Astrocyte of the cerebellum (primary cell): ENCODE data around the gene C1QL4.
A peak's percentile ranks its signal among the peaks of the same experiment; 100 is the strongest.

Source experiments
- DNase-seq: peaks from one replicate; pipeline ENCODE4 v3.0.0-alpha.2; 2011; ENCODE audit warnings: low read depth
- H3K4me3 ChIP-seq: 2 replicates; pipeline ENCODE4 v1.5.1; 2011; ENCODE audit warnings: mild to moderate bottlenecking, low read depth, low read length, moderate library complexity
- in situ Hi-C: cut with HindIII; loops from 2 replicates; pipeline ENCODE4 v1.10.0; 2017; ENCODE audit warnings: low sequenced_read_pairs
- TF ChIP-seq, protein P1 (sequence below): IDR thresholded peaks from 2 replicates; pipeline ENCODE4 v1.5.1; 2012; ENCODE audit warnings: low read length, low read depth, moderate library complexity, mild to moderate bottlenecking; ENCODE audit errors: missing control alignments

Gene C1QL4

DNA sequence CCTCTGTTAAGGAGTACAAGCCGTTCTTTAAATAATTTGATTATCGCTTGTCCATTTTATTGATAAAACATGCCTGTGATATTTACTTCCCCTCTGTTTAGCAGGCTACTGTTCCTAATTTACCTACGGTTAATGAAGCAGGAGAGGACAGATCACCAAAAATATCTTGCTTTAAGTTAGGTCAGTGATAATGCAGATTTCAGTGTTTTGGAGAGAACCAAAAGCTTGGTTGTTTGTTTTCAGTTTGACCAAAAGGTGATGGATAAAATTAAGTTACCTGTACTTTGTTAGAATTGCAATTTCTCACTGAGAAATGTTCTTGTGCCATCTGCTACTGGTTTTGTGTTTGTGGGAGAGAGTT is 31.2 kb upstream of the C1QL4 start:
- TF ChIP-seq, protein P1, sequence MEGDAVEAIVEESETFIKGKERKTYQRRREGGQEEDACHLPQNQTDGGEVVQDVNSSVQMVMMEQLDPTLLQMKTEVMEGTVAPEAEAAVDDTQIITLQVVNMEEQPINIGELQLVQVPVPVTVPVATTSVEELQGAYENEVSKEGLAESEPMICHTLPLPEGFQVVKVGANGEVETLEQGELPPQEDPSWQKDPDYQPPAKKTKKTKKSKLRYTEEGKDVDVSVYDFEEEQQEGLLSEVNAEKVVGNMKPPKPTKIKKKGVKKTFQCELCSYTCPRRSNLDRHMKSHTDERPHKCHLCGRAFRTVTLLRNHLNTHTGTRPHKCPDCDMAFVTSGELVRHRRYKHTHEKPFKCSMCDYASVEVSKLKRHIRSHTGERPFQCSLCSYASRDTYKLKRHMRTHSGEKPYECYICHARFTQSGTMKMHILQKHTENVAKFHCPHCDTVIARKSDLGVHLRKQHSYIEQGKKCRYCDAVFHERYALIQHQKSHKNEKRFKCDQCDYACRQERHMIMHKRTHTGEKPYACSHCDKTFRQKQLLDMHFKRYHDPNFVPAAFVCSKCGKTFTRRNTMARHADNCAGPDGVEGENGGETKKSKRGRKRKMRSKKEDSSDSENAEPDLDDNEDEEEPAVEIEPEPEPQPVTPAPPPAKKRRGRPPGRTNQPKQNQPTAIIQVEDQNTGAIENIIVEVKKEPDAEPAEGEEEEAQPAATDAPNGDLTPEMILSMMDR: no peak
- DNase-seq: no peak
- H3K4me3 ChIP-seq: peak overlapping the region; percentile 64
- in situ Hi-C loops: loop anchor here (5.0 kb wide), 3 partner anchors 49 to 139 kb away; partner anchors contain the start of gene TUBA1C

DNA sequence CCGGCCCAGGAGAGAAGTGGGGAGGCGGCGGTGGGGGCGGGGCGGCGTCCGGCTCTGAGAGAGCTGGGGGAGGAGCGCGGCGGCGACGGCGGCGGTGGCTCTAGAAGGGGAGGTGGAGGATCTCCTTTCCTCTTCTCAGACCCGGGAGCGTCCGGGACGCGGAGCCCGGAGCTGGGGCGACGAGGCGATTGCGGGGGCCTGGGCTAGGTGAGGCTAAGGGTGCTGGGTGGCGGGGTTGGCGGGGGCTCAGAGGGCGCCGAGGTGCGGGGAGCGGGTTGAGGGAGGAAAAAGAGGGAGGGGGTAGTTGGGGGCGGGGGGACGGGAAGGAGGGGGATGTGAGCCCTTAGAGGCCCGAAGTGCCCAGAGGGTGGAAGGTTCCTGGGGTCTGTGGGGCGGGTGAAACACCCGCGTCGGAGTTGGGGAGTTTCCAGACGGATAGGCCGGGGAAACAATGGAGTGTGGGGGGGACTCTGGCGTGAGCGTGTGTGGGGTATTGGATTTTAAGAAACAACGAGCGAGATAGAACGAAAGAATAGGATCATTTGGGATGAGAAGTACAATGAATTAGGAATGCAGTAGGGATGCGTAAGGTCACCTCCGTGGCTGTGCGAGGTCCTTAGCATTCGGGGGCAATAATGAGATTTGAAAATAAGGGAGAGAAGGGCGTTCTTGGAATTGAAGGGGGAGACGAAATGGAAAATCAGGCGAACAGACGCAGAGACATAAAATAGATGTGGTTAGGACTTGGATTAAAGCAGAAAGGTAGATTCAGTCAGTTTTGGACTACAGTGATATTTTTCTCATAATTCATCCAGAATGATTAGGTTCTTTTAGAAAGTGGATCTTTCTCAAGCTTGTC is 30.6 kb upstream of the C1QL4 start, which contains the start of gene SPATS2:
TSS of gene SPATS2 (plus strand) at position 82 of the 859 bp plus-strand sequence. CDS start 93,551 bp downstream, outside the sequence.
- TF ChIP-seq, protein P1: no peak
- H3K4me3 ChIP-seq: peak within 1 kb of the TSS; percentile 64
- DNase-seq: no peak
- in situ Hi-C loops: loop anchor here (5.0 kb wide), 3 partner anchors 50 to 140 kb away; partner anchors contain the start of gene TUBA1C

DNA sequence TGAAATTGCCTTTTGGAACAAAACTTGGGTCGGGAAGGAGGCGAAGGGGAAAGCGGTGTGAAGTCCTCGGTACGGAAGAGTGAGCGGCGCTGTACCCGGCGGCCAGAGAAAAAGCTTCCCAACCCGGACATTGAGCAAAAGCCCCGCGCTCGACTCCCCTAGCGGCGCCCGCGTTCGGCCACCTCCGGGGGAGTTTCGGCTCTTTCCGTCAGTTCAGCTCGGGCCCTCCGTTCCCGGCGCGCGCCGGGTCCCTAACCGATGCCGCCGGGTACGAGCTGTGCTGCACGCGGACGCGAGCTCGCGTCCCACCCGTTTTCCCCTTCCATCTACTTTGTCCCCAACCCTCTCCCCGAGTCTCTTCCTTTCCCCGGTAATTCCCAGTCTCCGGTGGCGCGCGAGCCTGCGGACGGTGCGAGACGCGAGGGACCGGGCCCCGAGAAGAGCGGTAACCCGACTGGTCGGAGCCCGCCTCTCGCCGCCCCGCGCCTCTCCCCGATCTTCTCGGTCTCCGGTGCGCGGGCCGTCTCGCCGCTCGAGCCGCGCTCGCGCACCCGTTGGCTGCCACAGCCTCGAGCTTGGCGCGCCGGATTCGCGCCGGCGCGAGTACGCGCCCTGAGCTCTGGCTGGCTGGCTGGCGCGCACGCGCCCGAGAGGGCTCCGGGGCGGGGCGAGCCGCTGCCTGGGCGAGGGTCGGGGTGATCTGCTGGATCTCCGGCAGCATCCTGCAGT is 29.8 kb upstream of the C1QL4 start:
- TF ChIP-seq, protein P1: no peak
- in situ Hi-C loops: loop anchor here (5.0 kb wide), 3 partner anchors 50 to 140 kb away; partner anchors contain the start of gene TUBA1C
- H3K4me3 ChIP-seq: peak overlapping the region; percentile 64
- DNase-seq: peak; percentile 84

DNA sequence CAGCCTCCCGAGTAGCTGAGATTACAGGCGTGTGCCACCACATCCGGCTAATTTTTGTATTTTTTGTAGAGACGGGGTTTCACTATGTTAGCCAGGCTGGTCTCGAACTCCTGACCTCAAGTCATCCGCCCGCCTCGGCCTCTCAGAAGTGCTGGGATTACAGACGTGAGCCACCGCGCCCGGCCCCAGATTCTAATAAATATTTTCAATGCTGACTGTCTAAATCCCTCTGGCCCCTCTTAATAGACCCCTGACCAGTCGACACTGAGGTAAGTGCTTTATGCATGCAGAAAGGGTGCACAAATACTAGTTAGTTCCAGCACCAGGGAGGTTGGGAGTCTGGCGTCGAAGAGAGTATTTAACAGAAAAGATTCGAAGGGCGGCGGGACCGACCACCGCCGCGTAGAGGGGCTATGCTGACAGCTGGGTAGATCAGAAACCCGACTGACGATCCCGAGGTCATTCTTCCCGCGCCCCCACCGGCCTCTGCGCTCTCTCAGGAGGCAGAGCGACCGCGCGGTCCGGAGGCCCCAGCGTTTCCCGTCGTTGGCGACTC is 29.2 kb upstream of the C1QL4 start:
- H3K4me3 ChIP-seq: peak overlapping the region; percentile 64
- TF ChIP-seq, protein P1: no peak
- DNase-seq: no peak
- in situ Hi-C loops: loop anchor here (5.0 kb wide), 3 partner anchors 51 to 141 kb away; partner anchors contain the start of gene TUBA1C

DNA sequence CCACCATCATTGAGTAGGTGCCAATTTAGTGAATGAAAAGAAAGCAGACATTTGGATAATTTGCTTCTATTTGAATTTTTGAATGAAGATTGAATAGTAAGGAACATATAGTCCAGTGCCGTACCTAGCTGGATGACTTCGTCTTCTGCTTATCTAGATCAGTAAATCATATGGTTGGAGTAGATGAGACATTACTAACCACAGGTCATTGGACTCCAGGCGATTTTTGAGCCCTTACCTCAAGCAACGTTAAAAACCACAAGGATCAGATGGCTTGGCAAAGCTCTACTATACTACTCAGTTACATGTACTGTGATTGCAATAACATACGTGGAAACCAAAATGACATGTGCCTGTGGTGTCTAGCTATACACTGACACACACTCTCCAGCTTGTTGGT is 28.6 kb upstream of the C1QL4 start:
- in situ Hi-C loops: loop anchor here (5.0 kb wide), 3 partner anchors 52 to 142 kb away; partner anchors contain the start of gene TUBA1C
- H3K4me3 ChIP-seq: no peak overlapping the region
- TF ChIP-seq, protein P1: no peak
- peak; percentile 62 for DNase-seq

DNA sequence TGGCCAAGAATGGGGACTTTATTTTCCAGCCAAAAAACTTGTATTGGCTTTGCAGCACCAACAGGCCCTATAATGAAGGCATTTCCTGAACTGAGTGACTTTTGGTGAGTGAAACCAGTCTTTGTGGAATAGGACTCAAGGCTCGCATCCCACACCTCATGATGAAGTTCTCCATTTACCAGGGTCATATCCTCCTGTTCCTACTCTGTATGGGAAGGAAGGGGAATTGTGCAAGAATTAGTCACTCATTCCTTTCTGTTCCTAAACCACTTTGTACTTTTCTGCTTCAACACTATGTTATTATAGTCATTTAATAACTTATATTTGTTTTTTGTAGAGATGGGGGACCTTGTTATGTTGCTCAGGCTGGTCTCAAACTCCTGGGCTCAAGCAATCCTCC is 28.0 kb upstream of the C1QL4 start:
- H3K4me3 ChIP-seq: no peak overlapping the region
- DNase-seq: no peak
- in situ Hi-C loops: loop anchor here (5.0 kb wide), 3 partner anchors 52 to 142 kb away; partner anchors contain the start of gene TUBA1C
- TF ChIP-seq, protein P1: no peak
